Rectal smooth muscle tissue (tissue), 1 donor: ENCODE data around the gene GPR12.
A peak's percentile ranks its signal among the peaks of the same experiment; 100 is the strongest.

Source experiments
- H3K27ac ChIP-seq: one replicate; pipeline ENCODE4 v1.7.0; 2013; ENCODE audit warnings: low read depth, low read length, inconsistent platforms
- H3K27me3 ChIP-seq: one replicate; pipeline ENCODE4 v1.7.0; 2013; ENCODE audit warnings: low read length; ENCODE audit not compliant: control insufficient read depth, insufficient read depth
- H3K36me3 ChIP-seq: one replicate; pipeline ENCODE4 v1.7.0; 2013; ENCODE audit warnings: low read length; ENCODE audit not compliant: control insufficient read depth, insufficient read depth
- H3K4me1 ChIP-seq: one replicate; pipeline ENCODE4 v1.7.0; 2013; ENCODE audit warnings: low read length; ENCODE audit not compliant: control insufficient read depth, insufficient read depth
- H3K4me3 ChIP-seq: one replicate; pipeline ENCODE4 v1.7.0; 2013; ENCODE audit warnings: low read length
- H3K9ac ChIP-seq: one replicate; pipeline ENCODE4 v1.7.0; 2013; ENCODE audit warnings: low read length

The GPR12 gene, protein sequence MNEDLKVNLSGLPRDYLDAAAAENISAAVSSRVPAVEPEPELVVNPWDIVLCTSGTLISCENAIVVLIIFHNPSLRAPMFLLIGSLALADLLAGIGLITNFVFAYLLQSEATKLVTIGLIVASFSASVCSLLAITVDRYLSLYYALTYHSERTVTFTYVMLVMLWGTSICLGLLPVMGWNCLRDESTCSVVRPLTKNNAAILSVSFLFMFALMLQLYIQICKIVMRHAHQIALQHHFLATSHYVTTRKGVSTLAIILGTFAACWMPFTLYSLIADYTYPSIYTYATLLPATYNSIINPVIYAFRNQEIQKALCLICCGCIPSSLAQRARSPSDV

DNA sequence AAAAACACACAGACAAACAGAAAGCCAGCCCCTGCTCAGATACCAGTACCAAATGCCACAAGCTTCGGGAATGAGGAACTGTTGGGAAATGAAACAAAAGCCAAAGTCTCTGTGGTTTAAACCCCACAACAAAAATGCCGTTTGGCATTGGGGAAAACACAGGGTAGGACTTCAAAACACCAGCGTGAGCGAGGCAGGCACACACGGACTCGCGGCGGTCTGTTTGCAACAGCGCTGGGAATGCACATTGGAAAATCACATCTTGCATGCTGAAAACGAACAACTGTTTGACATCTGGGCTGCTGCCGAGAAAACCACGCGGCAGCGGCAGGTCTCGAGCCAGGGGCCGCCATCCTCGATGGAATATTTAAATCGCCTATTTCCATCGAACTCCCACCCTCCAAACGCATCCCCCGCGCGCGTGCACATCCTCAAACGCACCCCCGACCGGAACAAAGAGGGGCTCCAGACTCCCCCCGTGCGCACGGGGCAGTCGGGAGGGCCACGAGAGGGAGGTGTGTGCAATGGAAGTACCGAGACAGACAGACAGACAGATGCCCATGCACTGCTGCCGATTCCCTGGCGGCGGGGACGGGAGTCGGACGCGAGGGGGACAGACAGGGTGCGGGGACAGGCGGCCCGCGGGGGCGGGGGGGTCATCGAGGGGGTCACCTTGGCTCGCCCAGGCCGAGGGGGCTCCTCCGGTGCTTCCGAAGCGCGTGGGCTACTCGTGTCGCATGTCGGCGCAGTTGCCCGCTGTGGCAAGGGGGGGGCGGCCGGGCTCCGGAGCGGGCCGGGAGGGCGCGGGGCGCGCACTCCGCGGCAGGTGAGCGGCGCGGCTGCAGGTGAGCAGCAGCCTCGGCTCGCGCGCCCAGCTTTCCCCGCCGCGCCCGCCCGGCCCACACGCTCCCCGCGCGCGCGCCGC is at the start of gene GPR12:
GPR12 (minus strand) TSS at position 880 of the 925 bp plus-strand sequence. CDS start 959 bp downstream, outside the sequence.
- Histone ChIP-seq H3K36me3 (no peaks in the 10 kb centered on the region), H3K4me1 (peaks cover 6% of the 10 kb centered on the region), H3K9ac (no peak within 1 kb of the TSS), H3K27me3 (peaks cover 15% of the 10 kb centered on the region), H3K27ac (no peak within 1 kb of the TSS), H3K4me3 (peak within 1 kb of the TSS; percentile 16)

DNA sequence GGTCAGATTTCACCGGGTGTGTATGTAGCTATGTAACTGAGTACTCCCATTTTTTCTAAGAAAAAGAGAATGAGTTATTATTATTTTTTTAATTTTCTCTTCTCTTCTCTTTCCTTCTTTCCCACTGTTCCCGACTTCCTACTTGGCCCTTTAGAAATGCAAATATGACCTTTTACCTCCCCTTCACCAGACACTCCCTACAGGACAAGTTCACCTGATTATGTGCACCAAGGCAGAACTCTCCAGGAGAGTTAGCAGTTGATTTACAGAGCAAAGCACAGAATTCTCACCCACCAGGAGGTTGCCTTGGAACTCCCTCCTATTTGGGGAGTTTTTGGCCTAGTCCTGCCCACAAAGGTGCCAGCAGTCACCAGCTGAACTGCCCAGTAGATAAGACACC is 49.5 kb upstream of the GPR12 start:
- Histone ChIP-seq H3K36me3 (no peaks in the 10 kb centered on the region), H3K9ac (no peak overlapping the region), H3K27me3 (no peaks in the 10 kb centered on the region), H3K27ac (no peak overlapping the region), H3K4me1 (no peaks in the 10 kb centered on the region), H3K4me3 (no peak overlapping the region)

DNA sequence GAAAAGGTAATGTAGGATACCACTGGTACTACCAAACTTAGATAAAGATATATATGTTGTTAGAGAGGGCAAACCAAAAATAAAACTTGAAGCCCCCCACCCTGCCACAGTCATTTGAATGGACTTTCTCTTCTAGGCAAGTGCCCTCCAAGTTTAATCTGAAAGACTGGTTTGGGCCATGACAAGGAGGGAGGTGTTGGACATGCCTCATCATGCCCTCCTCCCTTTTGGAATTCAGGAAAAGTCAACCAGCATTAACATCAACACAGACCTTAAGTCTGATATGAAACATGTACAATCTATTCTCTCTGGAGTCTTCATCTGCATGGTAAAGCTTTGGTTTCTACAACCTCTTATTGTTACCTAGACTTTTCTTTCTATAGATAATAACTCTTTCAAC is 46.3 kb upstream of the GPR12 start:
- H3K4me1 ChIP-seq, result no peaks in the 10 kb centered on the region
- H3K4me3 ChIP-seq, result no peak overlapping the region
- H3K9ac ChIP-seq, result no peak overlapping the region
- H3K27ac ChIP-seq, result no peak overlapping the region
- no peaks in the 10 kb centered on the region for H3K36me3 ChIP-seq
- H3K27me3 ChIP-seq, result no peaks in the 10 kb centered on the region

DNA sequence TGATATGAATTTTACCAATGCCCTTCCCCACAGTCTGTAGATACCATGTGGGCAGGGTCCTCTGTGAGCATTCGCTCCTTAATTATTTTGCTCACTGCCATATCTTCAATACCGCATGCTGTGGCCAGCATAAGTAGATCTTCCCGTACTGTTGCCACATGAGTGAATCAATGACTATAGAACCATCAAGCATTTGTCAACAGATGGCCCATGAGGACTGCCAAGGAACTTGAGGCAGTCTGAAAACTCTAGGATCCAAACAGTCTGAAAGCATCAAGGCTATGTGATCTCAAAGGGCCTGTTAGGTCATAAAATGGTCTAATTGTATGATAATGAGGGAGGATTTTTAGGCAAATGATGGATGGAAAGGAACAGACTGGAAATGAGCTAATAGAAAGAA is 27.4 kb upstream of the GPR12 start:
- no peaks in the 10 kb centered on the region for H3K27me3 ChIP-seq
- no peak overlapping the region for H3K27ac ChIP-seq
- H3K36me3 ChIP-seq, result no peaks in the 10 kb centered on the region
- H3K9ac ChIP-seq, result no peak overlapping the region
- H3K4me1 ChIP-seq, result no peaks in the 10 kb centered on the region
- no peak overlapping the region for H3K4me3 ChIP-seq

DNA sequence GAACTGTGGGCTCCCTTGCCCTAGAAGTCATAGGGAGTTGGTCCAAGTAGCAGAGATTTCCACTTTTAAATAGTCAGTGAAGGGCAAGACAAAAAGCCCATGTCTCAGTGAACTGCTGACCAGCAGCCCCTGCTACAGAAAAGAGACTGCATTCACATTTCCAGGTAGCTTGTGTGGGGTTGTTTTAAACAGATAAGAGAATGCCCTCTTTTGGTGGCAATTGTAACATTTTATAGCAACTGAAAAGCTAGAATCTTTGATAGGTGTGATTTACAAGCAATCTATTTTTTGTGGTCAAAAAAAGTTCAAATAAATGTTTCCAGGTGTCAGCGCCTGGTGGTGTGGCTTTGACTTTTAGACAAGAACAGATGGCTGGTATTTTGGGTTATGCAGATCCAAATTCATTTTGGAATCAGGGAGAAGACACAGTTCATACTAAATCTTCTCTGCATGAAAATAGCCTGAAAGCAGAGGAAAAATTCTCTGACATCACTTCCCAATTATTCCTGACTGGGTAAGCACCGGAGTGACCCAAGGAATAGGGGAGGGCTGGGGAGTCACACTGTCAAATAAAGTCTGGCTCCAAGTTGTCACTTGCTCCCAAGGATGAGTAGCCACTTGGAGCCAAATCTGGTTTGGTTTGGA is 26.2 kb upstream of the GPR12 start:
- Histone ChIP-seq H3K9ac (no peak overlapping the region), H3K36me3 (no peaks in the 10 kb centered on the region), H3K27me3 (no peaks in the 10 kb centered on the region), H3K4me1 (no peaks in the 10 kb centered on the region), H3K27ac (no peak overlapping the region), H3K4me3 (no peak overlapping the region)

DNA sequence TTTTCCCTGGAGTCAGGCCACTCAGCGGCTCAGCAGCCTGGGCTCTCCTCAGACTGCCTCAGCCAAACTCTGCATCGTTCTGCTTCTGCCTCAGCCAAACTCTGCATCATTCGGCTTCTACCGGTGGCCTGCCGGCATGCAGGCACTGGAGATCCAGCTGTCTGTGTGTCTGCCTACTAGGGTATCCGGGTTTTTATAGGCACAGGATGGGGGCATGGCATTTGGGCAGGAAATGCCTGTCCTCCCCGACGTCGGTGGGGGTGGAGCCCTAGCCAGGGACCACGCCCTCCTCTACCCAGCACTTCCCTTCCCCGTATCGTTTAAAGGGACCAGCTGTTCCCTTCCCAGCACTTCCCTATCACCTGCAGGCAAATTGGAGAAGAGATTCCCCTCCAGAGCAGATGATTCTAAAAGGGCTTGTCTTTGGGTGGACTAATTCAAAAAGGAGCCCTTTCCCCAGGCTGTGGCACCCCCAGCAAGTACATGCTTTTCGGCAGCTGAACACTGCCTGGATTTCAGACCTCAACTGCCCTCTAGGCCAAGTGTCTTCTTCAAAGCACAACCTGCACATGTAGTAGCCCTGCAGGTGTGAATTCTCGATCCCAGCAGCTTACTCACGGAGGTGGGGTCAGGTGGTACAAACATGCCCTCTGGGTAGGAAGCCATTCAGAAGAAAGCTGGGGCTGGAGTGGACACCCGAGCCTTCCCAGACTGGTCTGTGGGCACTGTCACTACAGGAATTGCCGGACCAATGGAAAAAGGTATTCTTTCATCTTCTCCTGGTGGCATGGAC is 25.4 kb upstream of the GPR12 start:
- Histone ChIP-seq H3K27me3 (no peaks in the 10 kb centered on the region), H3K9ac (no peak overlapping the region), H3K4me3 (peak overlapping the region; percentile 33), H3K27ac (no peak overlapping the region), H3K4me1 (no peaks in the 10 kb centered on the region), H3K36me3 (no peaks in the 10 kb centered on the region)

DNA sequence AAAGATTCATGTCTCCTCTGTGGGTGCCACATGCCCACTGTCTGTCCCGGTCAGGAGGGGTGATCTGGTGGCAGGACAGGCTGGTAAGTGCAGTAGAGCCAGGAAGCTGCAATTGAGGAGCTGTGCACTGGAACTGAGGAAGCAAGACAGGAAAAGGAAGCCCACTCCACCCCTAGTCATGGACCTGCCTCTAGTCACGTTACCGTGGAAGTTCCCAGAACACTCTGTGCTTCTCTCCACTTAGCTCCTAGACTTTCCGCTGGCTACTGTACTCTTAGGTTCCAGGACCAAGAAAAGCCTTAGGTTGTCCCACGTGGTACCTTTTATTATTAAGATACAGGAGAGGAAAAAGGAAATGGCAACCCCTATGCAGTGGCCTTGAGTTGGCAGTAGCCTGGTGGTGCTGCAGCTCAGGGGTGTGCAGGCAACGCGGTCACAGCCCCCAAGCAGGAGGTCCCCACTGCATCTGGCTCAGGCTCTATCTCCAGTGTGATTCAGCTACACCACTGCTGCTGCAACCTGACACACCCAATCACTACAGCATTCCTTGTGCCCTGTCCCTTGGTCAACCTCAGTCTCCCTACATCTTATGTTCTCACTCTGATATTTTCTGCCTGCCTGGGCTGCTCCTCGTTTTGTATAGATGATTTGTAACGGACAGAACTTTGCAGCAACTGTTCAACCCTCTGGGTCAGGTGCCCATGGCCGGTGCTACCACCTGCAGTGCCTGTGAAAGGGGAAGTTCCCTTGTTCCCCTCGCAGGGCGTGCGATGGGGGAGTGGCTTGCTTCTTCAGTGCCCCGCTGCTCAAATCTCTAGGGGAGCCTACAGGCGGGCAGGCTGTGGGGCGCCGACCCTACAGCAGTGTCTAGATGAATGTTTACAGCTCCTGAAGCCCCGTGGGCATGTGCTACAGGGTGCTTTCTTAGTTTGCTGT is 24.4 kb upstream of the GPR12 start:
- Histone ChIP-seq H3K9ac (no peak overlapping the region), H3K36me3 (no peaks in the 10 kb centered on the region), H3K4me1 (no peaks in the 10 kb centered on the region), H3K4me3 (no peak overlapping the region), H3K27me3 (no peaks in the 10 kb centered on the region), H3K27ac (no peak overlapping the region)

DNA sequence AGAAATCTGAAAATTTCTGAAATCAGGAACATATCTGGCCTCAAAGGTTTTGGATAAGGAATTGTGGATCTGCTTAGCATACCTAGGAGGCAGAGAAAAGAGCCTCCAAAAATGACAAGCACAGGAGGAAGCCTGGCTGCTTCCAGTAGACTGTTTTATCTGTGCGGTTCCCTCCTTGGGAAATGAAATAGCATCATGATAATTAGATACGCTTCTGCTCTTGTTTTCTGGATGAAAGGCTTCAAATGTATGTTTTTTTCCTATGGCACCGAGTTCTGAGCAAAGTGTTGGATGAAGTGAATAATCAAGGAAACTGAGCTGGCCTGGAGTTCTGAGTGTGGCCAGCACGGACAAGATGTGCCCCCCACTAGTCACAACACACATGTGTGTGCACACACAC is 19.8 kb upstream of the GPR12 start:
- H3K36me3 ChIP-seq, result no peaks in the 10 kb centered on the region
- no peak overlapping the region for H3K9ac ChIP-seq
- H3K27me3 ChIP-seq, result no peaks in the 10 kb centered on the region
- H3K27ac ChIP-seq, result no peak overlapping the region
- H3K4me1 ChIP-seq, result no peaks in the 10 kb centered on the region
- no peak overlapping the region for H3K4me3 ChIP-seq

DNA sequence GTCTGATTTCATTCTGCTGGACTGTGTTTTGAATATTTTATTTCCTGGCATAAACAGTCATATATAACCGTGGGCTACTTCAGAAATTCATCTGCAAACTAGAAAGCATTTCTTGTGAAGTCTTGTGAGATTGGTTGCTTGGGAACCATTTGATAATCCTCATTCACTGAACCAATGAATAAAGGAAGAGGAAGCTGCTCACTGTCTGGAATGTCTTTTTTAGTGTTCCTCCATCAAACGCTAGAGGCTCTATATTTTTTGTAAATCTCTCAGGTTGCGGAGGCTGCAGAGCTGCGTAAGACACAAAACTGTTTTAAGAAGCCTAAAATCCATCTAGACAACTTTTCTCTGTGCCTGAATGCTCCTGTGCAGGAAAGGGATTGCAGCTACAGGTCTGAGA is 18.7 kb upstream of the GPR12 start:
- H3K27ac ChIP-seq, result no peak overlapping the region

DNA sequence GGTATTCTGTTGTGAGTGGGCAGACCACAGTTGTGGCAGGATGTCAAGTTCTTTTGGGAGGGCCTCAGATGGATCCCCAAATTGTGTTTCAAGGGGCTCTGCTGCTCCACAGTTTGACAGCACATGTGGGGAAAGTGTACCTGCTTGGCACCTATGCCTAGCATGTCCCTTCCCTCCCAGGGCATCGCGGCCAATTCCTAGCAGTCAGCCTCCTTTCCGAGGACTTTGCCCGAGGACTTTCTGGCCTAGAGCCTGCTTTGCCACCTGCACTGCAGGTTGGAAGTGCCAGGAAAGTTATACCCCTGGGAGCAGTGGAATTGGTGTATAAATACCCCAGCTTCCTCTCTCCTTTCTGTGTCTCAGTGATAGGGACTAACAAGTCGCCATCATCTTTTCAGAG is 11.9 kb upstream of the GPR12 start:
- no peak overlapping the region for H3K27ac ChIP-seq
- H3K4me1 ChIP-seq, result no peaks in the 10 kb centered on the region
- H3K27me3 ChIP-seq, result no peaks in the 10 kb centered on the region
- no peak overlapping the region for H3K4me3 ChIP-seq
- H3K9ac ChIP-seq, result no peak overlapping the region
- no peaks in the 10 kb centered on the region for H3K36me3 ChIP-seq

More for the DNA sequence above, 18.7 kb upstream of the GPR12 start:
- Histone ChIP-seq H3K4me3 (no peak overlapping the region), H3K36me3 (no peaks in the 10 kb centered on the region), H3K9ac (no peak overlapping the region), H3K4me1 (no peaks in the 10 kb centered on the region), H3K27me3 (no peaks in the 10 kb centered on the region)

DNA sequence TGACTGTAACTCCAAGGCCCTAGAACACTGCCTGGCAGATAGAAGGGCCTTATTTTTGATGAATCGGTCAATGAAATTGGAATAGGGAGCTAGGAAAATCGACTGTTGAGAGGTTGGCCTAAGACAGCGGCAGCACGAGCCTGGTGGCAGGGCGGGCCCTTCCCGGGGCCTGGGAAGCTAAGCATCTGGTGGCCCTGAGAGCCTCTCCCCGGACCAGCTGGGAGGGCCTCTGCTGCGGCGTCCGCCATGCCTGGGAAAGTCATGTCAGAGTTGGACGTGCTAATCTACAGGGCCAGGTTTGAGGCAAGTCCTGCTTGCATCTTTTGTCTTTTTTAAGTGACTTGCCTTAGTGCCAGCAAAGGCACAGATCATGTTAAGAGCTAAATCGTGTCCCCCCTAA is 11.2 kb upstream of the GPR12 start:
- Histone ChIP-seq H3K4me1 (no peaks in the 10 kb centered on the region), H3K4me3 (no peak overlapping the region), H3K36me3 (no peaks in the 10 kb centered on the region), H3K27me3 (no peaks in the 10 kb centered on the region), H3K27ac (no peak overlapping the region), H3K9ac (no peak overlapping the region)
